ENCODE data around the gene ABCD3. TPM values are rescaled to one million over a fixed set of nuclear protein-coding genes. Genes with fewer than 3 reads are reported as not detected.

ABCD3 gene
- total and polyA plus RNA-seq, 2 experiments from 2014 or later = 31.8 to 41.7 TPM

GRCh38 chr1:94401206-94401605 lies 17.0 kb upstream of the ABCD3 start:
- in situ Hi-C loops (cut with MboI) = no loop called here
- no peaks in the 10 kb centered on the region for H3K9me3 ChIP-seq (ENCODE audit: low read depth)
- no peak for DNase-seq
- 75 to 79% methylated on average over 4 of the region's 4 CpGs for WGBS, 2 experiments (ENCODE audit: low coverage in 1 of 2, low lambda C conversion rate in 2 of 2, missing lambda C conversion rate in 2 of 2)
- H3K36me3 ChIP-seq (ENCODE audit: low read depth) = no peaks in the 10 kb centered on the region
- H3F3A ChIP-seq (ENCODE audit: insufficient read depth) = no peaks in the 10 kb centered on the region
- H3K27ac ChIP-seq = no peak overlapping the region
- H3K9ac ChIP-seq = no peak overlapping the region
- no peak overlapping the region for H3K4me2 ChIP-seq (ENCODE audit: unreplicated experiment)
- TF ChIP-seq EZH2 (IDR thresholded peaks at IDR 0.05; ENCODE audit: insufficient read depth, poor library complexity, severe bottlenecking) = no peak
- no peak for TF ChIP-seq EZH2phosphoT487 (IDR thresholded peaks at IDR 0.05; ENCODE audit: insufficient read depth, low read depth)
- no peaks in the 10 kb centered on the region for H3K79me2 ChIP-seq (ENCODE audit: insufficient read depth)
- no peaks in the 10 kb centered on the region for H3K4me1 ChIP-seq (ENCODE audit: insufficient read depth)
- no peaks in the 10 kb centered on the region; the same call in 1 of the 2 replicates for H3K27me3 ChIP-seq (replicated peaks; ENCODE audit: insufficient read depth)
- no peaks in the 10 kb centered on the region for H3K9me2 ChIP-seq (ENCODE audit: insufficient read depth)
- H3K4me3 ChIP-seq = no peak overlapping the region
- no peak overlapping the region for H2AFZ ChIP-seq
- no peaks in the 10 kb centered on the region for H4K20me1 ChIP-seq (ENCODE audit: insufficient read depth)

- Histone ChIP-seq H3K36me3 (ENCODE audit: low read depth) (no peaks in the 10 kb centered on the region), H3K9me3 (ENCODE audit: low read depth) (no peaks in the 10 kb centered on the region), H3K9ac (no peak overlapping the region), H3K27me3 (replicated peaks; ENCODE audit: insufficient read depth) (no peaks in the 10 kb centered on the region), H3K9me2 (ENCODE audit: insufficient read depth) (no peaks in the 10 kb centered on the region), H3K4me1 (ENCODE audit: insufficient read depth) (no peaks in the 10 kb centered on the region), H3K4me2 (ENCODE audit: unreplicated experiment) (no peak overlapping the region), H3K4me3 (no peak overlapping the region), H3K27ac (no peak overlapping the region), H3F3A (ENCODE audit: insufficient read depth) (no peaks in the 10 kb centered on the region), H2AFZ (no peak overlapping the region), H3K79me2 (ENCODE audit: insufficient read depth) (no peaks in the 10 kb centered on the region), H4K20me1 (ENCODE audit: insufficient read depth) (no peaks in the 10 kb centered on the region)
- no peak for DNase-seq
- 65 to 70% methylated on average over 4 of the region's 4 CpGs for WGBS, 2 experiments (ENCODE audit: low coverage in 1 of 2, low lambda C conversion rate in 2 of 2, missing lambda C conversion rate in 2 of 2)
- TF ChIP-seq EZH2phosphoT487 (IDR thresholded peaks at IDR 0.05; ENCODE audit: insufficient read depth, low read depth) (no peak), EZH2 (IDR thresholded peaks at IDR 0.05; ENCODE audit: insufficient read depth, poor library complexity, severe bottlenecking) (no peak)
- in situ Hi-C loops (cut with MboI) = no loop called here
These were observed 11.7 kb upstream of the ABCD3 start for GRCh38 chr1:94406446-94406845.

GRCh38 chr1:94408104-94408830 lies 9.9 kb upstream of the ABCD3 start:
- Histone ChIP-seq H3K9ac (no peak overlapping the region), H3K9me3 (ENCODE audit: low read depth) (no peaks in the 10 kb centered on the region), H3F3A (ENCODE audit: insufficient read depth) (no peaks in the 10 kb centered on the region), H3K27me3 (replicated peaks; ENCODE audit: insufficient read depth) (no peaks in the 10 kb centered on the region), H3K4me1 (ENCODE audit: insufficient read depth) (no peaks in the 10 kb centered on the region), H4K20me1 (ENCODE audit: insufficient read depth) (no peaks in the 10 kb centered on the region), H3K79me2 (ENCODE audit: insufficient read depth) (no peaks in the 10 kb centered on the region), H3K36me3 (ENCODE audit: low read depth) (no peaks in the 10 kb centered on the region), H3K4me3 (no peak overlapping the region), H2AFZ (no peak overlapping the region), H3K9me2 (ENCODE audit: insufficient read depth) (no peaks in the 10 kb centered on the region), H3K4me2 (ENCODE audit: unreplicated experiment) (no peak overlapping the region), H3K27ac (no peak overlapping the region)
- in situ Hi-C loops (cut with MboI) = no loop called here
- TF ChIP-seq EZH2phosphoT487 (IDR thresholded peaks at IDR 0.05; ENCODE audit: insufficient read depth, low read depth) = no peak
- TF ChIP-seq EZH2 (IDR thresholded peaks at IDR 0.05; ENCODE audit: insufficient read depth, poor library complexity, severe bottlenecking) = no peak
- 69 to 70% methylated on average over 8 of the region's 8 CpGs for WGBS, 2 experiments (ENCODE audit: low coverage in 1 of 2, low lambda C conversion rate in 2 of 2, missing lambda C conversion rate in 2 of 2)
- no peak for DNase-seq

- H3K9ac ChIP-seq = no peak overlapping the region
- H3K27ac ChIP-seq = no peak overlapping the region
- 0 out of 2 replicates have a peak, but pooled peaks cover 4% of the 10 kb centered on the region for H3K4me1 ChIP-seq (ENCODE audit: insufficient read depth)
- no peaks in the 10 kb centered on the region for H3K36me3 ChIP-seq (ENCODE audit: low read depth)
- WGBS, 2 experiments (ENCODE audit: low coverage in 1 of 2, low lambda C conversion rate in 2 of 2, missing lambda C conversion rate in 2 of 2) = 0 to 8% methylated on average over 1 of the region's 1 CpG
- no peak for TF ChIP-seq EZH2 (IDR thresholded peaks at IDR 0.05; ENCODE audit: insufficient read depth, poor library complexity, severe bottlenecking)
- H4K20me1 ChIP-seq (ENCODE audit: insufficient read depth) = no peaks in the 10 kb centered on the region
- H3F3A ChIP-seq (ENCODE audit: insufficient read depth) = peaks cover 6% of the 10 kb centered on the region
- in situ Hi-C loops (cut with MboI) = no loop called here
- no peaks in the 10 kb centered on the region for H3K79me2 ChIP-seq (ENCODE audit: insufficient read depth)
- H3K4me3 ChIP-seq = no peak overlapping the region
- DNase-seq = peak; percentile 16
- H3K4me2 ChIP-seq (ENCODE audit: unreplicated experiment) = no peak overlapping the region
- H3K27me3 ChIP-seq (replicated peaks; ENCODE audit: insufficient read depth) = no peaks in the 10 kb centered on the region
- no peaks in the 10 kb centered on the region for H3K9me3 ChIP-seq (ENCODE audit: low read depth)
- H3K9me2 ChIP-seq (ENCODE audit: insufficient read depth) = no peaks in the 10 kb centered on the region
- H2AFZ ChIP-seq = no peak overlapping the region
These were observed 7.0 kb upstream of the ABCD3 start for GRCh38 chr1:94411237-94411636.

All from GM23248 (cell line).